GM06990 (cell line): ENCODE data around the gene CEP128.

Experiments used
- DNase-seq: peaks from one replicate; pipeline ENCODE4 v3.0.0-alpha.2; 2011; ENCODE audit not compliant: insufficient read length; ENCODE audit errors: extremely low read depth
- H3K27me3 ChIP-seq: replicated peaks from 2 replicates; pipeline ENCODE4 v1.6.0; 2011; ENCODE audit warnings: low read length; ENCODE audit not compliant: control insufficient read depth, insufficient read depth
- H3K36me3 ChIP-seq: 2 replicates; pipeline ENCODE4 v1.5.1; 2011; ENCODE audit warnings: low read length; ENCODE audit not compliant: control insufficient read depth, insufficient read depth
- H3K4me3 ChIP-seq: replicated peaks from 2 replicates; pipeline ENCODE4 v1.5.1; 2011; ENCODE audit warnings: low read depth, mild to moderate bottlenecking, control low read depth, low read length
- CTCF ChIP-seq: IDR thresholded peaks from 2 replicates; pipeline ENCODE4 v1.5.1; 2011; ENCODE audit warnings: low read length, control low read depth, mild to moderate bottlenecking, inconsistent platforms; ENCODE audit not compliant: insufficient read depth, poor library complexity, severe bottlenecking

The CEP128 gene

GRCh38 chr14:80607430-80608190, 333.9 kb downstream of the CEP128 start:
- Histone ChIP-seq H3K4me3 (no peak overlapping the region), H3K27me3 (no peaks in the 10 kb centered on the region), H3K36me3 (no peaks in the 10 kb centered on the region)
- no peak for DNase-seq
- no peak for TF ChIP-seq CTCF

GRCh38 chr14:80606347-80606772, 335.2 kb downstream of the CEP128 start:
- Histone ChIP-seq H3K4me3 (no peak overlapping the region), H3K36me3 (no peaks in the 10 kb centered on the region), H3K27me3 (no peaks in the 10 kb centered on the region)
- TF ChIP-seq CTCF, result no peak
- DNase-seq, result no peak

- no peak for TF ChIP-seq CTCF
- no peak for DNase-seq
- H3K36me3 ChIP-seq, result no peaks in the 10 kb centered on the region
- H3K4me3 ChIP-seq, result no peak overlapping the region
- no peaks in the 10 kb centered on the region for H3K27me3 ChIP-seq
Observed at GRCh38 chr14:80605536-80605935, 336.0 kb downstream of the CEP128 start.

GRCh38 chr14:80602946-80603345, 338.6 kb downstream of the CEP128 start:
- TF ChIP-seq CTCF, result no peak
- no peaks in the 10 kb centered on the region for H3K27me3 ChIP-seq
- H3K4me3 ChIP-seq, result no peak overlapping the region
- no peak for DNase-seq
- H3K36me3 ChIP-seq, result no peaks in the 10 kb centered on the region

GRCh38 chr14:80587096-80587724, 354.3 kb downstream of the CEP128 start:
- DNase-seq, result peak; percentile 40
- H3K4me3 ChIP-seq, result no peak overlapping the region
- H3K36me3 ChIP-seq, result no peaks in the 10 kb centered on the region
- TF ChIP-seq CTCF, result peak; percentile 45
- H3K27me3 ChIP-seq, result no peaks in the 10 kb centered on the region
